Stimulated activated naive CD8-positive, alpha-beta T cell treated with anti-CD3 and anti-CD28 coated beads, Interleukin-15, Interleukin-2, amounts not matched to agents 100 ng/mL and 50 ng/mL, for 24 hours (primary cell): ENCODE data around the gene COL8A1.

Source experiments
- H3K27ac Mint-ChIP-seq: one replicate; pipeline ENCODE4 v1.8.0; 2021; ENCODE audit warnings: mild to moderate bottlenecking, mixed read lengths
- H3K27me3 Mint-ChIP-seq: one replicate; pipeline ENCODE4 v1.8.0; 2021; ENCODE audit warnings: mixed read lengths
- H3K36me3 Mint-ChIP-seq: one replicate; pipeline ENCODE4 v1.8.0; 2021; ENCODE audit warnings: low read depth, mixed read lengths
- H3K4me1 Mint-ChIP-seq: one replicate; pipeline ENCODE4 v1.8.0; 2021; ENCODE audit warnings: low read depth, mixed read lengths
- H3K4me3 Mint-ChIP-seq: one replicate; pipeline ENCODE4 v1.8.0; 2021; ENCODE audit warnings: mild to moderate bottlenecking, mixed read lengths
- H3K9me3 Mint-ChIP-seq: one replicate; pipeline ENCODE4 v1.8.0; 2021; ENCODE audit warnings: mixed read lengths

COL8A1 gene

GRCh38 chr3:99702953-99703943 is 64.9 kb downstream of the COL8A1 start:
- H3K4me3 Mint-ChIP-seq: no peak overlapping the region
- peaks cover 11% of the 10 kb centered on the region for H3K27me3 Mint-ChIP-seq
- H3K9me3 Mint-ChIP-seq: no peaks in the 10 kb centered on the region
- no peak overlapping the region for H3K27ac Mint-ChIP-seq
- no peaks in the 10 kb centered on the region for H3K36me3 Mint-ChIP-seq
- H3K4me1 Mint-ChIP-seq: no peaks in the 10 kb centered on the region

GRCh38 chr3:99704417-99704816 is 66.0 kb downstream of the COL8A1 start:
- Mint-ChIP-seq H3K36me3 (no peaks in the 10 kb centered on the region), H3K4me1 (no peaks in the 10 kb centered on the region), H3K27ac (no peak overlapping the region), H3K9me3 (no peaks in the 10 kb centered on the region), H3K4me3 (no peak overlapping the region), H3K27me3 (peaks cover 3% of the 10 kb centered on the region)

DNA sequence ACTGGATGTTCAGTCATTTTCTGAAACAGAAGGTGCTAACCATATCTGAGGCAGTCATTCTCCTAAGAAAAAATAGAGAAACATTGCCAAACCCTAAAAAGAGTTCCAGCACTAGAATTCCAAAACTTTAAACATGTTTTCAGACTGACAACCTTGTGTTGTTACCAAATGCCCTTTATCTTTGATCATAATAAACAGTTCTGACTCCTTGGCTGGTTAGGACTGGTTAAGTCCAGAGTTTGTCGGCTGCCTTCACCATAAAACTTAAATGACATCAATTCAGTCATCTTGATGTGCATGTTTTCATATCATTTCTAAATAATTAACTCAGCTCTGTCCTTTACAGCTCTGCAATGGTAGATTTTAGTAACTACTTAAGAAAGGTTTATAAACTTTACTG is 68.0 kb downstream of the COL8A1 start:
- H3K4me3 Mint-ChIP-seq: no peak overlapping the region
- H3K27me3 Mint-ChIP-seq: no peaks in the 10 kb centered on the region
- H3K27ac Mint-ChIP-seq: no peak overlapping the region
- no peaks in the 10 kb centered on the region for H3K36me3 Mint-ChIP-seq
- no peaks in the 10 kb centered on the region for H3K9me3 Mint-ChIP-seq
- H3K4me1 Mint-ChIP-seq: no peaks in the 10 kb centered on the region

- Mint-ChIP-seq H3K9me3 (no peaks in the 10 kb centered on the region), H3K27ac (no peak overlapping the region), H3K4me3 (no peak overlapping the region), H3K36me3 (no peaks in the 10 kb centered on the region), H3K27me3 (no peaks in the 10 kb centered on the region), H3K4me1 (no peaks in the 10 kb centered on the region)
These were observed 69.9 kb downstream of the COL8A1 start for GRCh38 chr3:99708207-99708745.

GRCh38 chr3:99709686-99710085 is 71.3 kb downstream of the COL8A1 start:
- Mint-ChIP-seq H3K27ac (no peak overlapping the region), H3K36me3 (no peaks in the 10 kb centered on the region), H3K4me3 (no peak overlapping the region), H3K9me3 (no peaks in the 10 kb centered on the region), H3K4me1 (no peaks in the 10 kb centered on the region), H3K27me3 (peaks cover 3% of the 10 kb centered on the region)

GRCh38 chr3:99710094-99710493 is 71.7 kb downstream of the COL8A1 start:
- H3K4me1 Mint-ChIP-seq: no peaks in the 10 kb centered on the region
- peaks cover 6% of the 10 kb centered on the region for H3K27me3 Mint-ChIP-seq
- H3K9me3 Mint-ChIP-seq: no peaks in the 10 kb centered on the region
- H3K36me3 Mint-ChIP-seq: no peaks in the 10 kb centered on the region
- H3K4me3 Mint-ChIP-seq: no peak overlapping the region
- H3K27ac Mint-ChIP-seq: no peak overlapping the region

DNA sequence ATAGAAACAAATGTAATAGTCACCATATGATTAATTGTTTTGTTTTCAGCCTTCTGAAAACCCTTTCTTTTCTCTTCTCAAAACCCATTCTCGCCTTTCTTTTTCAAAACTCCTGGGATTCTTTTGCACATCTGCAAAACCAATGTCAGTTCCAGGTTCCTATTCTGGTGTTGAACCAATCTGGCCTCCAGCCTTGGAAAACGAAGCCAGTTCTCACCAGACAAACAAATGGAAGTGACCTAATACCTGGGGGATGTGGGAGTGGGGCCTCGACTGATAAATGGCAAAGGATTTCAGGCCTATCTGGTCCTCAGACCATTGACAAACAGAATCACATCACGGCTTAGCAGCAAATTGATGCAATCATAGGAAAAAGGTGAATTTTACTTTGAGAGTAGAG is 73.0 kb downstream of the COL8A1 start:
- Mint-ChIP-seq H3K27ac (no peak overlapping the region), H3K4me3 (no peak overlapping the region), H3K36me3 (no peaks in the 10 kb centered on the region), H3K9me3 (no peaks in the 10 kb centered on the region), H3K4me1 (no peaks in the 10 kb centered on the region), H3K27me3 (peaks cover 7% of the 10 kb centered on the region)

- no peak overlapping the region for H3K4me3 Mint-ChIP-seq
- H3K9me3 Mint-ChIP-seq: no peaks in the 10 kb centered on the region
- H3K4me1 Mint-ChIP-seq: no peaks in the 10 kb centered on the region
- H3K36me3 Mint-ChIP-seq: no peaks in the 10 kb centered on the region
- peaks cover 12% of the 10 kb centered on the region for H3K27me3 Mint-ChIP-seq
- no peak overlapping the region for H3K27ac Mint-ChIP-seq
These were observed 74.0 kb downstream of the COL8A1 start for GRCh38 chr3:99712291-99712954.

DNA sequence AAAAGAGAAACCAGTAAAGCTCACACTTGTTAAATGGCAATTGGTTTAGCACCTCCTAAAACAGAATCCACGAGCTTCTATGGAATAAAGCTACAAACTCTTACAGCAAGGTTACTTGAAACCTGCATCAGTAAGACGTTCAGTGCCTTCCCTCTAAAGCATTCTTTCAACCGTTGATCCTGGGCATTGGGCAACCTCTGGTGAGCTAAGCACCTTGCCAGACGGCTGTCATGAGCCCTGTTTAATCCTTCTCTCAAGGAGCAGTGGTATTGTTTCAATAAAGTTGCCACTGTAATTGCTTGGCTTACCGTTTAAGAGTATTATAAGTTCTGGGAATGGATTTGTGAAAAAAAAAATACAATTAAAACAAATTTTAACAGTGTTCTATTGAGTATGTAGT is 75.0 kb downstream of the COL8A1 start:
- no peak overlapping the region for H3K4me3 Mint-ChIP-seq
- no peaks in the 10 kb centered on the region for H3K36me3 Mint-ChIP-seq
- no peaks in the 10 kb centered on the region for H3K4me1 Mint-ChIP-seq
- H3K27ac Mint-ChIP-seq: no peak overlapping the region
- no peaks in the 10 kb centered on the region for H3K9me3 Mint-ChIP-seq
- H3K27me3 Mint-ChIP-seq: peaks cover 16% of the 10 kb centered on the region

GRCh38 chr3:99714146-99714545 is 75.8 kb downstream of the COL8A1 start:
- Mint-ChIP-seq H3K9me3 (no peaks in the 10 kb centered on the region), H3K4me3 (no peak overlapping the region), H3K36me3 (no peaks in the 10 kb centered on the region), H3K4me1 (no peaks in the 10 kb centered on the region), H3K27ac (no peak overlapping the region), H3K27me3 (peaks cover 16% of the 10 kb centered on the region)

DNA sequence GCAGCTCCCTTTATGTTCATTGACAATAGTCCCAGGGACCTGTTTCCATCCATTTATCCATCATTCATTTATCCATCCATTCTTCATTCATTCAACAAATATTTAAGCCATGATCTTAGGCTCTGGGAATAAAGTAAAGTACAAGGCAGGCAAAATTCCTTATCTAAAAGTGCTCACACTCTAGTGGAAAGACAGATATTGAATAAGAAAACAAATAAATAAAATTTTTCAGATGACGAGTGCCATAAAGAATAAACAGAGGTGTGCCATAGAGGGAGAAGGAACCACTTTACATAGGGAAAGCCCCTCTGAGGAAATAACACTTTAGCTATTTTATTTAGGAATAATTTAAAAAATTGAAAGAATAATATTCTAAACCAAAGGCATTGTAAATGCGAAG is 76.2 kb downstream of the COL8A1 start:
- H3K4me3 Mint-ChIP-seq: no peak overlapping the region
- no peak overlapping the region for H3K27ac Mint-ChIP-seq
- H3K36me3 Mint-ChIP-seq: no peaks in the 10 kb centered on the region
- no peaks in the 10 kb centered on the region for H3K4me1 Mint-ChIP-seq
- peaks cover 19% of the 10 kb centered on the region for H3K27me3 Mint-ChIP-seq
- H3K9me3 Mint-ChIP-seq: no peaks in the 10 kb centered on the region

- Mint-ChIP-seq H3K27ac (no peak overlapping the region), H3K36me3 (no peaks in the 10 kb centered on the region), H3K4me1 (no peaks in the 10 kb centered on the region), H3K27me3 (peaks cover 25% of the 10 kb centered on the region), H3K9me3 (no peaks in the 10 kb centered on the region), H3K4me3 (no peak overlapping the region)
These were observed 78.1 kb downstream of the COL8A1 start for GRCh38 chr3:99716463-99716995.

DNA sequence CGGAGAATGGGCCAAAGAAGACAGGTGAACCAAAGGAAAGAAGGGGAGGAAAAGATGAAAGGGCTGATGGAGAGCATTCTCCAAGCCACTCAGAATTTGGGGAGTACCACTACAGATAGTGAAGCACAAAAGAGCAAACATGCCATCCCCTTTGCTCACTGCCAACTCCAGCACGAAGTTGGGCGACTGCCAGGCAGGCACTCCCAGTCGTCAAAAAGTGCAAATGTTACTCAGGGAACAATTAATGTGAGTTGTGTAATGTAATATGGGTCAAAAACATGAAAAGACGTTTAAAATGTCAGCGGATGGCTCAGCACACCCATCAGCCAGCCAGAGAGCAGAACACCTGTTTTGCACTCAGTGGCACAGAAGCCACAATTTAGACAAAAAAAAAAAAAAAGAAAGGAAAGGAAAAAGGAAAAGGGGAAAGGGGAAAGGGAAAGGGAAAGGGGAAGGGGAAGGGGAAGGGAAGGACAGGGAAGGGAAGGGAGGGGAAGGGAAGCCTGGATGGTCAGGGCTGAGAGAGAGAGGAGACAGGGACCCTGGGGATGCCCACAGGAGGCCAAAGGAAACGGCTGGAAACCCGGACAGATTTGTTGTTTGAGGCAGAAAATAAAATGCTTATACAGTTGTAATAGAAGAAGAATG is 82.7 kb downstream of the COL8A1 start:
- H3K4me1 Mint-ChIP-seq: no peaks in the 10 kb centered on the region
- H3K9me3 Mint-ChIP-seq: no peaks in the 10 kb centered on the region
- no peak overlapping the region for H3K27ac Mint-ChIP-seq
- H3K36me3 Mint-ChIP-seq: no peaks in the 10 kb centered on the region
- no peak overlapping the region for H3K4me3 Mint-ChIP-seq
- H3K27me3 Mint-ChIP-seq: peaks cover 21% of the 10 kb centered on the region

GRCh38 chr3:99721633-99722007 is 83.2 kb downstream of the COL8A1 start:
- no peaks in the 10 kb centered on the region for H3K4me1 Mint-ChIP-seq
- H3K27ac Mint-ChIP-seq: no peak overlapping the region

GRCh38 chr3:99724276-99724675 is 85.9 kb downstream of the COL8A1 start:
- Mint-ChIP-seq H3K36me3 (no peaks in the 10 kb centered on the region), H3K4me3 (no peak overlapping the region), H3K4me1 (no peaks in the 10 kb centered on the region), H3K27me3 (peaks cover 18% of the 10 kb centered on the region), H3K9me3 (no peaks in the 10 kb centered on the region), H3K27ac (no peak overlapping the region)

More at GRCh38 chr3:99721633-99722007, 83.2 kb downstream of the COL8A1 start:
- H3K27me3 Mint-ChIP-seq: peaks cover 19% of the 10 kb centered on the region
- H3K36me3 Mint-ChIP-seq: no peaks in the 10 kb centered on the region
- H3K9me3 Mint-ChIP-seq: no peaks in the 10 kb centered on the region
- no peak overlapping the region for H3K4me3 Mint-ChIP-seq
